ENCODE results near the gene ZCWPW1.
"Not testable (repeated sequence)": the region's sequence is repeated elsewhere in the genome, so short reads cannot be mapped to it uniquely, and the experiment has no call there.

DNA sequence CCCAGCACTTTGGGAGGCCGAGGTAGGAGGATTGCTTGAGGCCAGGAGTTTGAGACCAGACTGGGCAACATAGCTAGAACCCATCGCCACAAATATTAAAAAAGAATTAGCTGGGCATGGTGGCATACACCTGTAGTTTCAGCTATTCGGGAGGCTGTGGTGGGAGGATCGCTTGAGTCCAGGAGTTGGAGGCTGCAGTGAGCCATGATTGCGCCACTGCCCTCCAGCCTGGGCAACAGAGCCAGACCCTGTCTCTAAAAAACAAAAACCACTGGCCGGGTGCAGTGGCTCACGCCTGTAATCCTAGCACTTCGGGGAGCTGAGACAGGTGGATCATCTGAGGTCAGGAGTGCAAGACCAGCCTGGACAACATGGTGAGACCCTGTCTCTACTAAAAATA, 25.4 kb upstream of the ZCWPW1 start:
- TF ChIP-seq, protein P1, sequence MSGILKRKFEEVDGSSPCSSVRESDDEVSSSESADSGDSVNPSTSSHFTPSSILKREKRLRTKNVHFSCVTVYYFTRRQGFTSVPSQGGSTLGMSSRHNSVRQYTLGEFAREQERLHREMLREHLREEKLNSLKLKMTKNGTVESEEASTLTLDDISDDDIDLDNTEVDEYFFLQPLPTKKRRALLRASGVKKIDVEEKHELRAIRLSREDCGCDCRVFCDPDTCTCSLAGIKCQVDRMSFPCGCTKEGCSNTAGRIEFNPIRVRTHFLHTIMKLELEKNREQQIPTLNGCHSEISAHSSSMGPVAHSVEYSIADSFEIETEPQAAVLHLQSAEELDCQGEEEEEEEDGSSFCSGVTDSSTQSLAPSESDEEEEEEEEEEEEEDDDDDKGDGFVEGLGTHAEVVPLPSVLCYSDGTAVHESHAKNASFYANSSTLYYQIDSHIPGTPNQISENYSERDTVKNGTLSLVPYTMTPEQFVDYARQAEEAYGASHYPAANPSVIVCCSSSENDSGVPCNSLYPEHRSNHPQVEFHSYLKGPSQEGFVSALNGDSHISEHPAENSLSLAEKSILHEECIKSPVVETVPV (CRISPR knock-in tag; IDR thresholded peaks at IDR 0.05), result not testable (repeated sequence)
- TF ChIP-seq ESRRG (CRISPR knock-in tag; IDR thresholded peaks at IDR 0.05); PPARA (CRISPR knock-in tag; IDR thresholded peaks at IDR 0.05; ENCODE audit: borderline replicate concordance); ZFP3 (CRISPR knock-in tag; IDR thresholded peaks at IDR 0.05); GLIS3 (CRISPR knock-in tag; IDR thresholded peaks at IDR 0.05); TOX (CRISPR knock-in tag; IDR thresholded peaks at IDR 0.05; ENCODE audit: borderline replicate concordance); ZC3H10 (CRISPR knock-in tag; IDR thresholded peaks at IDR 0.05); OSR1 (CRISPR knock-in tag; IDR thresholded peaks at IDR 0.05); ZFP30 (CRISPR knock-in tag; IDR thresholded peaks at IDR 0.05): not testable (repeated sequence)
- TF ChIP-seq, protein P2, sequence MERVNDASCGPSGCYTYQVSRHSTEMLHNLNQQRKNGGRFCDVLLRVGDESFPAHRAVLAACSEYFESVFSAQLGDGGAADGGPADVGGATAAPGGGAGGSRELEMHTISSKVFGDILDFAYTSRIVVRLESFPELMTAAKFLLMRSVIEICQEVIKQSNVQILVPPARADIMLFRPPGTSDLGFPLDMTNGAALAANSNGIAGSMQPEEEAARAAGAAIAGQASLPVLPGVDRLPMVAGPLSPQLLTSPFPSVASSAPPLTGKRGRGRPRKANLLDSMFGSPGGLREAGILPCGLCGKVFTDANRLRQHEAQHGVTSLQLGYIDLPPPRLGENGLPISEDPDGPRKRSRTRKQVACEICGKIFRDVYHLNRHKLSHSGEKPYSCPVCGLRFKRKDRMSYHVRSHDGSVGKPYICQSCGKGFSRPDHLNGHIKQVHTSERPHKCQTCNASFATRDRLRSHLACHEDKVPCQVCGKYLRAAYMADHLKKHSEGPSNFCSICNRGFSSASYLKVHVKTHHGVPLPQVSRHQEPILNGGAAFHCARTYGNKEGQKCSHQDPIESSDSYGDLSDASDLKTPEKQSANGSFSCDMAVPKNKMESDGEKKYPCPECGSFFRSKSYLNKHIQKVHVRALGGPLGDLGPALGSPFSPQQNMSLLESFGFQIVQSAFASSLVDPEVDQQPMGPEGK (CRISPR knock-in tag; IDR thresholded peaks at IDR 0.05; ENCODE audit: borderline replicate concordance), result not testable (repeated sequence)
- TF ChIP-seq, protein P3, sequence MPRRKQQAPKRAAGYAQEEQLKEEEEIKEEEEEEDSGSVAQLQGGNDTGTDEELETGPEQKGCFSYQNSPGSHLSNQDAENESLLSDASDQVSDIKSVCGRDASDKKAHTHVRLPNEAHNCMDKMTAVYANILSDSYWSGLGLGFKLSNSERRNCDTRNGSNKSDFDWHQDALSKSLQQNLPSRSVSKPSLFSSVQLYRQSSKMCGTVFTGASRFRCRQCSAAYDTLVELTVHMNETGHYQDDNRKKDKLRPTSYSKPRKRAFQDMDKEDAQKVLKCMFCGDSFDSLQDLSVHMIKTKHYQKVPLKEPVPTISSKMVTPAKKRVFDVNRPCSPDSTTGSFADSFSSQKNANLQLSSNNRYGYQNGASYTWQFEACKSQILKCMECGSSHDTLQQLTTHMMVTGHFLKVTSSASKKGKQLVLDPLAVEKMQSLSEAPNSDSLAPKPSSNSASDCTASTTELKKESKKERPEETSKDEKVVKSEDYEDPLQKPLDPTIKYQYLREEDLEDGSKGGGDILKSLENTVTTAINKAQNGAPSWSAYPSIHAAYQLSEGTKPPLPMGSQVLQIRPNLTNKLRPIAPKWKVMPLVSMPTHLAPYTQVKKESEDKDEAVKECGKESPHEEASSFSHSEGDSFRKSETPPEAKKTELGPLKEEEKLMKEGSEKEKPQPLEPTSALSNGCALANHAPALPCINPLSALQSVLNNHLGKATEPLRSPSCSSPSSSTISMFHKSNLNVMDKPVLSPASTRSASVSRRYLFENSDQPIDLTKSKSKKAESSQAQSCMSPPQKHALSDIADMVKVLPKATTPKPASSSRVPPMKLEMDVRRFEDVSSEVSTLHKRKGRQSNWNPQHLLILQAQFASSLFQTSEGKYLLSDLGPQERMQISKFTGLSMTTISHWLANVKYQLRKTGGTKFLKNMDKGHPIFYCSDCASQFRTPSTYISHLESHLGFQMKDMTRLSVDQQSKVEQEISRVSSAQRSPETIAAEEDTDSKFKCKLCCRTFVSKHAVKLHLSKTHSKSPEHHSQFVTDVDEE (CRISPR knock-in tag; IDR thresholded peaks at IDR 0.05), result not testable (repeated sequence)
